Body of pancreas (tissue), 4 donors: ENCODE measurements around the gene GHDC. TPM values are rescaled to one million over a fixed set of nuclear protein-coding genes. Genes with fewer than 3 reads are reported as not detected.

Source experiments
- ATAC-seq: fragments of 150-250 bp; one replicate; pipeline ENCODE4 v1.9.1; 2016
- DNase-seq, 4 donors: peaks; one replicate each; pipeline ENCODE4 v3.0.0-alpha.2; 2019
- H3K27ac ChIP-seq, 4 donors: fragments of 200-600 bp; sonication (generic); 1 replicate in 3 of 4; 2 replicates in 1 of 4; pipeline versions ENCODE4 v1.5.1 to v1.6.1; 2016 to 2019; ENCODE audit warnings: mild to moderate bottlenecking in 1 of 4, mixed read lengths in 1 of 4, moderate library complexity in 1 of 4
- H3K27me3 ChIP-seq, 2 donors: fragments of 200-600 bp; sonication (generic); one replicate each; pipeline ENCODE4 v1.6.0; 2016; ENCODE audit warnings: mild to moderate bottlenecking in 1 of 2
- H3K36me3 ChIP-seq, 2 donors: fragments of 200-600 bp; sonication (generic); replicated peaks in 1 of 2; 2 replicates each; pipeline ENCODE4 v1.5.1; 2016; ENCODE audit warnings: low read depth in 2 of 2; ENCODE audit not compliant: insufficient read depth in 1 of 2
- H3K4me1 ChIP-seq: fragments of 200-600 bp; sonication (generic); one replicate; pipeline ENCODE4 v1.6.0; 2016
- H3K4me3 ChIP-seq, 2 donors: fragments of 200-600 bp; sonication (generic); 1 replicate in 1 of 2; 2 replicates in 1 of 2; pipeline ENCODE4 v1.5.1; 2016 to 2019
- H3K9me3 ChIP-seq, 3 donors: fragments of 200-600 bp; sonication (generic); 1 replicate in 2 of 3; 2 replicates in 1 of 3; pipeline ENCODE4 v1.5.1; 2016
- CTCF ChIP-seq, 7 experiments: fragments of 450-650 bp in 4 of 7; fragments of 200-600 bp in 3 of 7; sonication (generic) in 3 of 7; IDR thresholded peaks; one replicate each; pipeline ENCODE4 v1.5.1; 2016 to 2019; ENCODE audit warnings: antibody characterized with exemption in 7 of 7
- POLR2A ChIP-seq, 3 donors: fragments of 450-650 bp; IDR thresholded peaks; one replicate each; pipeline ENCODE4 v1.6.1; 2016; ENCODE audit warnings: antibody characterized with exemption in 3 of 3, mild to moderate bottlenecking in 2 of 3
- WGBS, 2 donors: methylation state at CpG; one replicate each; pipeline ENCODE4 v1.1.5; 2017; 5-methylcytosine and 5-hydroxymethylcytosine counted together
- intact Hi-C: fragments of 100-400 bp; cut with DNase I; formaldehyde crosslinking; loops from one replicate; pipeline ENCODE4 v1.15.1; 2023
- total RNA-seq, 2 donors: library from RNA; depleted of rRNA; stranded (reverse); fragments of >200 nt; gene quantifications; one replicate each; pipeline ENCODE4 v1.1.0, GENCODE V29; 2016

Gene GHDC
- total RNA-seq, 2 donors from 2014 or later, result 35.8 to 42.2 TPM

GRCh38 chr17:42183741-42184711 is 10.3 kb downstream of the GHDC start:
- H3K36me3 ChIP-seq, result no peaks in the 10 kb centered on the region
- TF ChIP-seq CTCF (IDR thresholded peaks at IDR 0.05) (peak; percentile 54 to 95 (median 91)), POLR2A (IDR thresholded peaks at IDR 0.05) (peak in 2 of 3 donors; percentile 60 to 68)
- H3K27me3 ChIP-seq, result peaks cover 0 to 6% of the 10 kb centered on the region in 2 donors
- peaks cover 36% of the 10 kb centered on the region for H3K4me1 ChIP-seq
- peak overlapping the region in 1 of 2 donors; percentile 13 for H3K4me3 ChIP-seq
- H3K27ac ChIP-seq, result peak overlapping the region; percentile 28 to 80 (median 60)
- intact Hi-C loops, result no loop called here
- H3K9me3 ChIP-seq, result no peaks in the 10 kb centered on the region
- 5 to 10% methylated on average over 17 to 75 of the region's 83 CpGs for WGBS, 2 donors
- ATAC-seq, result peak; percentile 88
- peak; percentile 75 to 84 (median 77) for DNase-seq

GRCh38 chr17:42182927-42183734 is 11.2 kb downstream of the GHDC start:
- Histone ChIP-seq H3K4me1 (peaks cover 36% of the 10 kb centered on the region), H3K4me3 (peak overlapping the region in 1 of 2 donors; percentile 13), H3K9me3 (no peaks in the 10 kb centered on the region), H3K27ac (peak overlapping the region in 3 of 4 donors; percentile 28 to 80 (median 73)), H3K36me3 (no peaks in the 10 kb centered on the region), H3K27me3 (peaks cover 0 to 6% of the 10 kb centered on the region in 2 donors)
- ATAC-seq, result no peak
- no peak for TF ChIP-seq CTCF (IDR thresholded peaks at IDR 0.05)
- no peak for TF ChIP-seq POLR2A (IDR thresholded peaks at IDR 0.05)
- 63 to 78% methylated on average over 7 to 9 of the region's 9 CpGs for WGBS, 2 donors
- no peak for DNase-seq
- intact Hi-C loops, result no loop called here

- no peak for TF ChIP-seq CTCF (IDR thresholded peaks at IDR 0.05)
Measured at GRCh38 chr17:42181851-42182207, 12.5 kb downstream of the GHDC start.

GRCh38 chr17:42180922-42181850 is 13.1 kb downstream of the GHDC start, which contains the start of gene KCNH4:
KCNH4 (minus strand) TSS chr17:42181142; CDS start chr17:42180945, 197 bp downstream.
- intact Hi-C loops, result no loop called here
- Histone ChIP-seq H3K4me1 (peaks cover 36% of the 10 kb centered on the region), H3K9me3 (no peaks in the 10 kb centered on the region), H3K27ac (no peak within 1 kb of the TSS), H3K36me3 (no peaks in the 10 kb centered on the region), H3K4me3 (no peak within 1 kb of the TSS), H3K27me3 (peaks cover 0 to 6% of the 10 kb centered on the region in 2 donors)
- 5 to 62% methylated on average over 3 to 46 of the region's 60 CpGs for WGBS, 2 donors
- peak; percentile 44 for ATAC-seq
- TF ChIP-seq POLR2A (IDR thresholded peaks at IDR 0.05) (no peak), CTCF (IDR thresholded peaks at IDR 0.05) (peak in 6 of 7 experiments; percentile 15 to 53 (median 42))
- DNase-seq, result peak; percentile 58 to 79 (median 73)

More at GRCh38 chr17:42181851-42182207, 12.5 kb downstream of the GHDC start:
- H3K4me3 ChIP-seq, result no peak overlapping the region
- H3K36me3 ChIP-seq, result no peaks in the 10 kb centered on the region
- intact Hi-C loops, result no loop called here
- no peak overlapping the region for H3K27ac ChIP-seq
- ATAC-seq, result no peak
- DNase-seq, result no peak
- H3K4me1 ChIP-seq, result peaks cover 36% of the 10 kb centered on the region
- no peaks in the 10 kb centered on the region for H3K9me3 ChIP-seq
- peaks cover 0 to 6% of the 10 kb centered on the region in 2 donors for H3K27me3 ChIP-seq
- 69 to 84% methylated on average over 2 of the region's 2 CpGs for WGBS, 2 donors
